HCT116 (cell line): ENCODE data around the gene EIF1AD. TPM values are rescaled to one million over a fixed set of nuclear protein-coding genes. Genes with fewer than 3 reads are reported as not detected.

ENCODE experiments used
- ATAC-seq: fragments of 200-7000 bp; cut with Tn5 transposase; 2 replicates; pipeline ENCODE4 v1.9.1; 2020; ENCODE audit warnings: mild to moderate bottlenecking, moderate library complexity
- BruUV-seq: library from RNA; stranded (reverse); fragments of 400-500 nt; replicated peaks from 2 replicates; lab custom pipeline; 2021; lab: Mats Ljungman, UMichigan
- CTCF ChIA-PET: fragments of 300-600 bp; sonication (Branson Sonifier 250); formaldehyde crosslinking; loops from one replicate; lab custom pipeline; 2021; ENCODE audit warnings: antibody characterized with exemption; lab: Charles Lee
- POLR2A ChIA-PET: fragments of 300-600, 350-600 bp; sonication (Branson Sonifier 250); formaldehyde crosslinking; loops from one replicate; lab custom pipeline; 2021; ENCODE audit warnings: antibody characterized with exemption; lab: Charles Lee
- RAD21 ChIA-PET, 2 experiments: fragments of 300-600 bp; sonication (Branson Sonifier 250); formaldehyde crosslinking; loops; one replicate each; lab custom pipeline; 2023; ENCODE audit warnings: low total read pairs in 2 of 2; ENCODE audit not compliant: uncharacterized antibody in 2 of 2, unreplicated experiment in 2 of 2, low non-redundant PET in 1 of 2; lab: Charles Lee
- DNase-seq: peaks from one replicate; pipeline ENCODE4 v3.0.0-alpha.2; 2010; ENCODE audit warnings: low read depth, low spot score
- H2AFZ ChIP-seq: fragments of 200-600 bp; shearing (Covaris generic), sonication (generic); 2 replicates; pipeline ENCODE4 v1.6.1; 2017; ENCODE audit warnings: low read depth, mixed run types, mixed read lengths, antibody characterized with exemption, low read length; ENCODE audit not compliant: poor library complexity, severe bottlenecking
- H3K27ac ChIP-seq: 2 replicates; pipeline ENCODE4 v1.5.1; 2012; ENCODE audit warnings: low read depth, low read length
- H3K27me3 ChIP-seq: fragments of 200-600 bp; sonication (generic); 2 replicates; pipeline ENCODE4 v1.6.1; 2016; ENCODE audit warnings: mixed run types, low read length, mixed read lengths; ENCODE audit not compliant: insufficient read depth
- H3K36me3 ChIP-seq, 2 experiments: fragments of 200-500 bp in 1 of 2; fragments of 200-600 bp in 1 of 2; sonication (Bioruptor generic) in 1 of 2; sonication (generic) in 1 of 2; 2 replicates each; pipeline versions ENCODE4 v1.5.1 to v1.6.1; 2014 to 2016; ENCODE audit warnings: low read length in 2 of 2, inconsistent platforms in 1 of 2, mixed read lengths in 1 of 2, mixed run types in 1 of 2; ENCODE audit not compliant: insufficient read depth in 2 of 2, control insufficient read depth in 1 of 2
- H3K4me1 ChIP-seq, 2 experiments: fragments of 200-600 bp in 1 of 2; sonication (generic) in 1 of 2; 2 replicates each; pipeline versions ENCODE4 v1.5.1 to v1.6.1; 2012 to 2017; ENCODE audit warnings: low read length in 2 of 2, inconsistent platforms in 1 of 2, mild to moderate bottlenecking in 1 of 2, mixed read lengths in 1 of 2, mixed run types in 1 of 2, moderate library complexity in 1 of 2; ENCODE audit not compliant: insufficient read depth in 2 of 2, control insufficient read depth in 1 of 2
- H3K4me2 ChIP-seq: fragments of 200-600 bp; sonication (generic); 2 replicates; pipeline ENCODE4 v1.6.1; 2017; ENCODE audit warnings: mixed run types, low read length, mixed read lengths
- H3K4me3 ChIP-seq, 2 experiments: fragments of 200-600 bp in 1 of 2; sonication (generic) in 1 of 2; replicated peaks in 1 of 2; 2 replicates each; pipeline ENCODE4 v1.5.1; 2011 to 2016; ENCODE audit warnings: low read length in 2 of 2, control low read depth in 1 of 2, low read depth in 1 of 2, mild to moderate bottlenecking in 1 of 2, mixed read lengths in 1 of 2, mixed run types in 1 of 2
- H3K79me2 ChIP-seq: fragments of 200-600 bp; sonication (generic); 2 replicates; pipeline ENCODE4 v1.6.1; 2017; ENCODE audit warnings: mild to moderate bottlenecking, mixed run types, low read length, moderate library complexity, mixed read lengths; ENCODE audit not compliant: insufficient read depth
- H3K9ac ChIP-seq: fragments of 200-600 bp; sonication (generic); 2 replicates; pipeline ENCODE4 v1.6.1; 2016; ENCODE audit warnings: low read length, mixed read lengths
- H3K9me2 ChIP-seq: fragments of 200-600 bp; sonication (generic), shearing (Covaris generic); 2 replicates; pipeline ENCODE4 v1.6.1; 2017; ENCODE audit warnings: mixed run types, mild to moderate bottlenecking, moderate library complexity; ENCODE audit not compliant: insufficient read depth
- H3K9me3 ChIP-seq, 2 experiments: fragments of 200-500 bp in 1 of 2; fragments of 200-600 bp in 1 of 2; sonication (Bioruptor generic) in 1 of 2; sonication (generic) in 1 of 2; 2 replicates each; pipeline ENCODE4 v1.6.1; 2014 to 2017; ENCODE audit warnings: low read length in 2 of 2, mixed read lengths in 2 of 2, inconsistent platforms in 1 of 2, low read depth in 1 of 2, mild to moderate bottlenecking in 1 of 2, mixed run types in 1 of 2, moderate library complexity in 1 of 2; ENCODE audit not compliant: control insufficient read depth in 1 of 2, insufficient read depth in 1 of 2
- H4K20me1 ChIP-seq: fragments of 200-600 bp; sonication (generic), shearing (Covaris generic); 2 replicates; pipeline ENCODE4 v1.6.1; 2017; ENCODE audit warnings: mixed run types, mild to moderate bottlenecking, moderate library complexity; ENCODE audit not compliant: insufficient read depth
- ELF1 ChIP-seq: IDR thresholded peaks from 2 replicates; pipeline ENCODE4 v1.6.1; 2012; ENCODE audit warnings: low read depth, borderline replicate concordance
- EZH2phosphoT487 ChIP-seq: fragments of 200-600 bp; IDR thresholded peaks from 2 replicates; pipeline ENCODE4 v1.6.1; 2018; ENCODE audit warnings: antibody characterized with exemption, borderline replicate concordance
- JUND ChIP-seq: IDR thresholded peaks from 2 replicates; pipeline ENCODE4 v1.6.1; 2012
- POLR2A ChIP-seq: IDR thresholded peaks from 2 replicates; pipeline ENCODE4 v1.7.0; 2011; ENCODE audit warnings: borderline replicate concordance; ENCODE audit not compliant: insufficient read depth, insufficient read length; ENCODE audit errors: extremely low read depth
- SIN3A ChIP-seq: IDR thresholded peaks from 2 replicates; pipeline ENCODE4 v1.6.1; 2012; ENCODE audit warnings: low read depth
- SRF ChIP-seq: IDR thresholded peaks from 2 replicates; pipeline ENCODE4 v1.6.1; 2012; ENCODE audit warnings: low read depth
- TCF7L2 ChIP-seq: IDR thresholded peaks from 2 replicates; pipeline ENCODE4 v1.7.0; 2011; ENCODE audit warnings: borderline replicate concordance, inconsistent platforms; ENCODE audit not compliant: insufficient read depth, insufficient read length; ENCODE audit errors: extremely low read depth
- ZFX ChIP-seq: fragments of 450-650 bp; IDR thresholded peaks from 2 replicates; pipeline ENCODE4 v1.6.1; 2017
- intact Hi-C: fragments of 100-400 bp; cut with micrococcal nuclease; formaldehyde crosslinking; loops from 2 replicates; pipeline ENCODE4 v1.10.0; 2022
- total RNA-seq: library from RNA; stranded (reverse); gene quantifications from one replicate; pipeline ENCODE4 v1.2.1, GENCODE V29; 2021; ENCODE audit not compliant: unreplicated experiment
- TF ChIP-seq, protein P1 (sequence below): IDR thresholded peaks from 2 replicates; pipeline ENCODE4 v1.6.1; 2012
- TF ChIP-seq, protein P2 (sequence below): IDR thresholded peaks from 2 replicates; pipeline ENCODE4 v1.6.1; 2012
- TF ChIP-seq, protein P3 (sequence below): IDR thresholded peaks from 2 replicates; pipeline ENCODE4 v1.6.1; 2012; ENCODE audit warnings: low read depth

Gene EIF1AD
- total RNA-seq, 1 experiment from 2014 or later: 45.5 TPM

DNA sequence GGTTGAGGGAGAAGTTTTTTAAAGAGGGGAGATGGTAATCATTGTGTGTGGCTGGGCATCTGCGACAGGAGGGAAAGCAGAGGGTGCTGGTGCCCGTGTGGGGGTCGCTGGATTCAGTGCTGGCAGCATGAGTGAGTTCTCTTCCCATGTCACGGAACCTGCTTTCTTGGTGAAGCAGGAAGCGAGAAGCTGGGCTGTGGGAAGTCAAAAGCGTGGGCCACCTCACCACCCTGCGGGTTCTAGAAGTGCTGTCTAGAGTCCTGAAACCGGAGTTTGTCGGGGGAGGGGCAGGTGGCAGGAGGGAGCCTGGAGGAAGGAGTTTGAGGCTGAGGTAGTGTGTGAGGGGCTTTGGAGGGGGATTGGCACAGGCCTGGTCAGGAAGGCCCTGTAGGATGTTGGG is 26.2 kb downstream of the EIF1AD start:
- H3K9me2 ChIP-seq: no peaks in the 10 kb centered on the region
- no peaks in the 10 kb centered on the region for H3K9me3 ChIP-seq
- H3K9ac ChIP-seq: no peak overlapping the region
- ChIA-PET CTCF (no interaction called here), RAD21 (no interaction called here), POLR2A (no interaction called here)
- H3K27ac ChIP-seq: no peak overlapping the region
- peaks cover 6 to 10% of the 10 kb centered on the region in 2 experiments; a peak in 3 of 4 replicates for H3K36me3 ChIP-seq
- H3K4me1 ChIP-seq: no peaks in the 10 kb centered on the region
- H3K4me3 ChIP-seq: no peak overlapping the region
- no peaks in the 10 kb centered on the region for H3K79me2 ChIP-seq
- no peak overlapping the region for H3K4me2 ChIP-seq
- intact Hi-C loops: no loop called here
- no peaks in the 10 kb centered on the region for H3K27me3 ChIP-seq
- no peak overlapping the region for H2AFZ ChIP-seq
- ATAC-seq (no peak), DNase-seq (no peak)
- BruUV-seq: no TSS peak
- no peak for TF ChIP-seq POLR2A
- no peak for TF ChIP-seq SIN3A
- TF ChIP-seq, protein P1, sequence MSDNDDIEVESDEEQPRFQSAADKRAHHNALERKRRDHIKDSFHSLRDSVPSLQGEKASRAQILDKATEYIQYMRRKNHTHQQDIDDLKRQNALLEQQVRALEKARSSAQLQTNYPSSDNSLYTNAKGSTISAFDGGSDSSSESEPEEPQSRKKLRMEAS: no peak
- TF ChIP-seq ELF1: no peak
- TF ChIP-seq JUND: no peak
- no peak for TF ChIP-seq TCF7L2
- no peak for TF ChIP-seq SRF
- TF ChIP-seq EZH2phosphoT487: no peak
- TF ChIP-seq, protein P2, sequence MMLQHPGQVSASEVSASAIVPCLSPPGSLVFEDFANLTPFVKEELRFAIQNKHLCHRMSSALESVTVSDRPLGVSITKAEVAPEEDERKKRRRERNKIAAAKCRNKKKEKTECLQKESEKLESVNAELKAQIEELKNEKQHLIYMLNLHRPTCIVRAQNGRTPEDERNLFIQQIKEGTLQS: no peak
- TF ChIP-seq ZFX: no peak
- TF ChIP-seq, protein P3, sequence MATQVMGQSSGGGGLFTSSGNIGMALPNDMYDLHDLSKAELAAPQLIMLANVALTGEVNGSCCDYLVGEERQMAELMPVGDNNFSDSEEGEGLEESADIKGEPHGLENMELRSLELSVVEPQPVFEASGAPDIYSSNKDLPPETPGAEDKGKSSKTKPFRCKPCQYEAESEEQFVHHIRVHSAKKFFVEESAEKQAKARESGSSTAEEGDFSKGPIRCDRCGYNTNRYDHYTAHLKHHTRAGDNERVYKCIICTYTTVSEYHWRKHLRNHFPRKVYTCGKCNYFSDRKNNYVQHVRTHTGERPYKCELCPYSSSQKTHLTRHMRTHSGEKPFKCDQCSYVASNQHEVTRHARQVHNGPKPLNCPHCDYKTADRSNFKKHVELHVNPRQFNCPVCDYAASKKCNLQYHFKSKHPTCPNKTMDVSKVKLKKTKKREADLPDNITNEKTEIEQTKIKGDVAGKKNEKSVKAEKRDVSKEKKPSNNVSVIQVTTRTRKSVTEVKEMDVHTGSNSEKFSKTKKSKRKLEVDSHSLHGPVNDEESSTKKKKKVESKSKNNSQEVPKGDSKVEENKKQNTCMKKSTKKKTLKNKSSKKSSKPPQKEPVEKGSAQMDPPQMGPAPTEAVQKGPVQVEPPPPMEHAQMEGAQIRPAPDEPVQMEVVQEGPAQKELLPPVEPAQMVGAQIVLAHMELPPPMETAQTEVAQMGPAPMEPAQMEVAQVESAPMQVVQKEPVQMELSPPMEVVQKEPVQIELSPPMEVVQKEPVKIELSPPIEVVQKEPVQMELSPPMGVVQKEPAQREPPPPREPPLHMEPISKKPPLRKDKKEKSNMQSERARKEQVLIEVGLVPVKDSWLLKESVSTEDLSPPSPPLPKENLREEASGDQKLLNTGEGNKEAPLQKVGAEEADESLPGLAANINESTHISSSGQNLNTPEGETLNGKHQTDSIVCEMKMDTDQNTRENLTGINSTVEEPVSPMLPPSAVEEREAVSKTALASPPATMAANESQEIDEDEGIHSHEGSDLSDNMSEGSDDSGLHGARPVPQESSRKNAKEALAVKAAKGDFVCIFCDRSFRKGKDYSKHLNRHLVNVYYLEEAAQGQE: no peak
- H4K20me1 ChIP-seq: no peaks in the 10 kb centered on the region
